GM19467 (cell line): ENCODE results near the gene ISL2.

Experiments
- ATAC-seq: cut with Tn5 transposase; IDR thresholded peaks from one replicate; pipeline ENCODE4 v1.9.1; 2021; ENCODE audit warnings: mild to moderate bottlenecking, moderate library complexity; ENCODE audit not compliant: unreplicated experiment

Gene ISL2

DNA sequence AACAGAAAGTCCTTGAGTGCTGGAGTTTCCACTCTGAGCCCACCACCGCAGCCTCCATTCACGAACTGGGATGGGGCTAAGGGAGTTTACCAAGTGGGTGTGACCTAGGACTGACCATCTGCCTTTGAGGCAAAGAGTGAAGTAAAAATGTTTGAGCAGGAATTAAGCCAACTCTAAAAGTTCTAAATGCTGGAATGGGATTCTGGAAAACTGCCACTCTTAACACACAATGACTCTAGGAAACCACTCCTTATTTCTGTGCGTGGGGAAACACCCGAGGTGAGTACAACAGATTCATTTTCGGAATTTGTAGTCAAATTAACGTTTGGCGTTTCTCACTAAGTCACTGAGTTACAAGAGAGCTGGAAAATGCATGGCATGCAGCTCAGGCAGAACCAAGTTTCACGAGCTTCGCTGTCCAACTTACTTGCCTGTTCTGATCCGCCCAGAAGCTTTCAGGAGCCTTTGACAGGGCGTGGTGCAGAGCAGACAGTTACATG, 31.6 kb downstream of the ISL2 start:
- no peak for ATAC-seq

DNA sequence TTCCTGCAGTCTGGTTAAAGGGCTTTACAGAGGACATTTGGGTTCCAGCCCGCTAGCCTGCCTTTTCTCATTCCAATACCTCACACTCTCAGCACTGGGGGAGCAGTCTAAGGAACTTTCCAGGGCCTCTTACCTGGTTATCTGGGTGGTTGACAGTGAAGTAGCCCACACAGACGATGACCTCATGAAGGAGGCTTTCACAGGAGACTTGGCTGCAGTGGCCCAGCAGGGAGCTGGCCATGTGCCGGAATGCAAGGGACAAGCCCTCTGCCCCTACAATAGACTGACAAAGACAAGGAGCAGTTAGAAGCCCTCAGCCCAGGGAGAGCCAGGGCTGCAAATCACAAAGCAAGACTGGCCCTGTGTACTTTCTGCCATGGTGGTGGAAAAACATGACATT, 39.5 kb downstream of the ISL2 start:
- no peak for ATAC-seq

DNA sequence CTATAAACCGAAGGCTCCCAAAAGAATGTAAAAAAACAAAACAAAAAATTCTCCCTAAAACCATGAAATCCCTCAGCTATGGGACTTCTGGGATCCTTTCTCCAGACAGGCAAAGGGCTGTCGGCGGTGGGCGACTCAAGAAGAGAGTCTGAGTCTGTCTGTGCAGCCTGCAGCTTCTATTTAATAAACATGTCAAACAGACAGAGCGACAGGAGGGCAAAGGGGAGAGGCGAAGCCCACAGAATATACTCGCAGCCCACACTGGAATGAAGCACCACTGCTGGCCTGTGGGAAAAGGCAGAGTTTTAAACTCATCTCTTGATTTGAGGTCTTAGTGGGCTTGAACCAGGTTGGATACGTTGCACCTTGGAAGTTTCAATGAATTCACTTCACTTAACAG, 40.2 kb downstream of the ISL2 start:
- no peak for ATAC-seq

DNA sequence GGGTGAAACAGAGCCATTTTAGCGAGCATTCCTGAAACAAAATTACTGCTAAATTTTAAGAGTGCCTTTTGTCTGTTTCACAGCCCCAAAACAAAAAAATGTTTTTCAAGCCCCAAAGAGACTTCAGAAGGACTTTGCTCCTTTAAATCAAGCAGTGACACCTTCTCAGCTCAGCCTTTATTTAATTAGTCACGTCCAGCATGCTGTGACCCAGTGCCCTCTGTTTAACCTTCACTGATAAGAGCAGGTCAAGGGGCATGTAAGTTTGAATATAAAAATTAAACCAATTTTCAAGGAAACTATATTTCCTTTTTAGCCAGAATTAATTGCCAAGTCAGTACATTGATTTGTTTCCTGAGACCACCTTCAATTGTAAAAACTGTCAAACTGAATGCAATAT, 40.6 kb downstream of the ISL2 start:
- ATAC-seq = no peak

DNA sequence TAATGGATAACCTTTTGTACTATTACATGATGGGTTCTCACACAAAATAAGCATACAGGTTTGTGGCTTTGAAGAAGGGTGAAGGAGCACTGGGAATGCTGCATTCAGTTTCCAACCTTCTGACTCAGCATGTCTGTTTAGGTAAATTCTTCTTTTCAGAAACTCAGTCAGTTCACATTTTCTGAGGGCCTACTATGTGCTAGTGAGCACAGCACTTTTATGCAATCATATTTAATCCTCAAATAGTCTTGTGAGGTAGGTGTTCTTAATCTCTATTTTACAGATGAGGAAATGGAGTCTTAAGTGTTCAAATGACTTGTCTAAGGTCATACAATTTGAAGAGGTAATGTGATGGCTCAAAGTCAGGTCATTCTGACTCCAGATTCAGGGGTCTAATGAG, 41.2 kb downstream of the ISL2 start:
- ATAC-seq = no peak

DNA sequence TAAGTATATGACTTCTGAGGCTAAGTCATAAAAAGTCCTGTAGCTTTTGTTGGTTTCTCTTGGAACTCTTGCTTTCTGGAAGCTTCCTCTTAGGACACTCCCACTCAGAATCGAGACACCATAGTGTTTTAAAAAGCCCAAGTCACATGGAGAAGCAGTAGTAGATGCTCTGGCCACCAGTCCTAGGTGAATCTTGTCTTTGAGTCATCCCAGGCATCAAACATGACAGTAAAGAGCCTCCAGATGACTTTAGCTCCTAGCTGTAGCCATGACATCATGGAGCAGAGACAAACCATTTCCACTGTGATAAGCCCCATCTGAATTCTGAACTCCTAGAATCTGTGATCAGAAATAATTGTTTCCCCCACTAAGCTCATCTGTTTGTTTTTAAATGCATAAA, 42.1 kb downstream of the ISL2 start:
- no peak for ATAC-seq

DNA sequence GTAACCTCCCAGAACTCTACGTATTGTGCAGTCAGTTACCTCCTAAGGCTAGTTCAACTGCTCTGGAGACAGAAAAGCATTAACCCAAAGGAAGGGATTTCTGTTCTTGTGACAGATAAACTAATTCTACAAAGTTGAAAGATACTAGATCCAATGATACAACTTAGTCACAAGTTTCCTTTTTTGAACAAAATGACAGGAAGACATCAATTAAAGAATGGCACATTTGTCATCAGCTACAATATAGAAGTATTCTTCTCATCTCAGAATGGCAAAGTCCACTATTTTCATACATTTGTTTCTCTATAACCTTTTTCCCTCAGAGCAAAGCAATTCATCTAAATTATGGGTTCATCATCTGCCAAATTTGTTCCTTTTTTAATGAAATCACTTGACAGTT, 43.7 kb downstream of the ISL2 start:
- no peak for ATAC-seq

DNA sequence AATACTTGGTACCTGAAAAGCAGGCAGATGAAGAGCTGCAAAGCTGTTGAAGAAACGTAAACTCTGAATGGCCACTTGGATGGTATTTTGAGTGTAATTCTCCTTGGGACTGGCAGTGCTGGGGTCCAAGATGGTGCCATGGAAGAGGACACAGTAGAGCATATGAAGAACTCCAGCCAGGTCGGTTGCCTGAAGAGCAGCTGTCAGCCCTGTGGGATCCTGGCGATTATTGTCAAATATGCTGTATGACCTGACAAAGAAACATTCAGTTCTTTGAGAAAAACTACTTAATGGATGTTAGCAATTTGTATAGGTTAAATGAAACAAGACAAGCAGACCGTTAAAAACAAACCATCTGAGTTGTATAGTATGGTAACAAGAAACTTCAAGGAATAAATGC, 44.8 kb downstream of the ISL2 start:
- no peak for ATAC-seq

DNA sequence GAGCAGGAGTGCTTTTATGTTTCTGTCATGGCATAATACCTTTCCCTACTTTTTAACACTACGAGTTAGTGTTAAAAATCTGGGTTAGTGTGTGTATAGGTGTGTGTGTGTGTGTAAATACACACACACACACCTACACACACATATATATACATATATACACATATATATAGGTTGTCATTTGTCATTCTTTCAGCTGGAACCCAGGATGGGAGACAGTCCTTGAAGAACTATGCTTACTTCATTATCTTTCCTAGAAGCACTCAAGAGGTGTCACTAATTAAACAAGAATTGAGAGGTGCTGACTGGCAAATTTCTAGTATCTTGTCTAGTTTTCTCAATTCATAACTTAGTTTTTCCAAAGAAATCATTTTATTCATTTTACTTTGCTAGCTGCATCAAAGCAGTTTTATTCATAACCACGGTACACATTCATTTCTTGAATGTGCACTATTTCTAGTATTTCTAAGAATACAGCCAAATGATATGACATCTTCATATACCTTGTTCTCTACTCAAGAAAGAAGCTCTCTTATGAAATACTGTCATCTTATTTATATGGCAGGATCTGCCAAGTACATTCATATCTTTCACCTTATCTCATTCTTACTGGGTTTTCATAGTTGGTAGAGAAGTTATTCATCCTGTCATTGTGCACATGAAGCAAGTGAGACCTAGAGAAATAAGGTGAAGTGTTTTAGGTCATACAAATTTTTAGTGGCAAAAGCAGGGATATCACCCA, 46.6 kb downstream of the ISL2 start:
- no peak for ATAC-seq

DNA sequence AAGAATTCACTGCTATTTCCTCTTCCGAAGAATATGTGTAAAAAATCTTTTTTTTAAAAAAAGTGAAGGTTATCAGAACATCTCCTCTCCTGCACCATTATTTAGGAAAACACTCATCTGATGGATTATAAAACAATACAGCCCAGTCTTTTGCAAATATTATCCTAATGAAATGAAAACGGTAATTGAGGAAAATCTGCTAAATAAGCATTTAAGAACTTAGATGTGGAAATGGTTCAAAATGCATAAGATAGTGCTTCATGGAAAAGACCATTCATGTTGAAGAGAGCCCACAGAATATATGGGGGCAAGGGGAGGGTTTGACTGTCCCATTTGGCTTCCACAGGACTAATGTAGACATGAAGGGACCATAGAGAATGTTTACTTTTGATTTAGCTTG, 47.8 kb downstream of the ISL2 start:
- no peak for ATAC-seq

DNA sequence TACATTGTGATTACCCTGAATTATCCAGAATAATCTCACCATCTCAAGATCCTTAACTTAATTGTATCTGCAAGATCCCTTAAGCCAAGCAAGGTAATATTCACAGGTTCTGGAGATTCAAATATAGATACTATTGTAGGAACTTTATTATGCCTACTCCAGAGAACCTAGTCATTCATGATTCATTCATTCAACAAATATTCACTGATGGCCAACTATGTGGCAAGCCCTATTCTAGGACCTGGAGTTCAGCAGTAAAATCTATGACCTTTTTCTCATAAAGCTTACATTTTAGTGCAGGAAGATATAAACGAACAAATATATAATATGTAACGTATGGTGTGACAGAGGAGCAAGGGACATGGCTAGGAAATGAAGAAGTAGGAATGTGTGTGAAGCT, 49.6 kb downstream of the ISL2 start:
- ATAC-seq = no peak

DNA sequence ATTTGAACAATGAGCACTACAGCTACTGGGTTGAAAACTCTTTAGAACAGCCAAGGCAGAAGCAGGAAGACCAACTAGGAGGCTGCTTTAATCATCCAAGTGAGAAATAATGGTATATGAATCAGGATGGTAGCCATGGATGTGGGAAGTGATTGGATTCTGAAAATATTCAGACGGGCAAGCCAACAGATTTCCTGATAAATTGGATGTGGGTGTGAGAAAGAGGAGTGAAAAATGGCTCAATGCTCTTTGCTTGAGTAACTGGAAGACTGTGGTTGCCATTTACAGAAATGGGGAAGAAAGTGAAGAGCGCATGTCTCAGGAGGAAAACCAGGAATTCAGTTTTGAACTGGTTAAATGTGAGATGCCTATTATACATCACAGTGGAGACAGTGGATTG, 50.4 kb downstream of the ISL2 start:
- no peak for ATAC-seq

DNA sequence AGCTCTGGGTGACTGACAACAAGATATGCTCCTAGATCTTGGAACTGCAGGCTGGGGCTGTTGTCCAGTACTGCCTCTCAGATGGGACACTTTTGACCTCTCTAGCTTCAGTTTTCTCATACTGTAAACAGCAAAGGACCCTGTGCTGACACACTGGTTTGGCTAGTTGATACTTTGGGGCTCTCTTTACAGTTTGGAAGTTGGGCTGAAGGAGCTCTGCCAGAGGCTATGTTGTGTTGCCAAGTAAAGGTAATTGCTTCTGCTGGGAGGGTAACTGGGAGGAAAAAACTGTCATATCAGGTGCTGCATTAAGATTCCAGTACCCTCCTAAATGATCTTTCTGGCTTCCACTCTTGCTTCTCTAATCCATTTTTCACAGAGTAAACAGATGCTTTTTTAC, 54.0 kb downstream of the ISL2 start:
- no peak for ATAC-seq

DNA sequence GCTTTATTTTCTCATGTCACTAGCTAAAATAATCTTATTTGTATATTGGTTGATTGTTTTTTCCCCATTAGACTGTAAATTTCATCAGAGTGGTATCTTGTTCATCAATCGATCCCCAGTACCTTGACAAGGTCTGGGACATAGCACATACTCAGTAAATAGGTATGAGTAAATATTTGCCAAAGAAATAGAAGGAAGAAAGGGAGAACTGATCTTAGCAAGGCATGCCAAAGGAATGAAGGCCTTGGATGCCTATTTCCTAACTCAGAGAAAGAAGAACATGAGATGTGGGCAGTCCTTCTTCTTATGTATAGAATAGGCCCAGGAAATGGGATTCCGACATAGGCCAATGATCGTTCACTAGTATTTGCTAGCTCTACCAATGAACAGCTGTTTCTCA, 54.7 kb downstream of the ISL2 start:
- no peak for ATAC-seq

DNA sequence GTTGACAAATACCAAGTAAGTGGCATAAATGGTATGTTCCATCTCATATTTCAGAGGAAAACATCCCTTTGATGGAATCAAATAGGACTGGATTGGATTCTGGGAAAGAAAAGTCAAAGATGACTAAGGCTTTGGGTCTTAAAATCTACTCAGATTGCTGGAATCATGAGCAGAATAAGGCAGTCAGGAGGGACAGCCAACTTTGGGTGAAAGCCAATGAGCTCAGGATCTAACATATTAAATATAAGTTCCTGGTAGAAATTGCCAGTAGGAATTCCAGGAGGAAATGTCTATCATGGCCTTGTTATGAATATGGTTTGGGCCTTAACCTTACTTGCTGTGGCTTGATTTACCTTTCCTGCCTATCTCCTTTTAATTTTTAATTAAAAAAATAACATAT, 55.3 kb downstream of the ISL2 start:
- no peak for ATAC-seq
